A673 (cell line): ENCODE data around the gene CACNG4. TPM values are rescaled to one million over a fixed set of nuclear protein-coding genes. Genes with fewer than 3 reads are reported as not detected.

Experiments
- BruUV-seq: library from RNA; stranded (reverse); fragments of 400-500 nt; replicated peaks from 2 replicates; lab custom pipeline; 2021; lab: Mats Ljungman, UMichigan
- CTCF ChIA-PET: fragments of 300-600 bp; sonication (Branson Sonifier 250); formaldehyde crosslinking; loops from one replicate; lab custom pipeline; 2022; ENCODE audit warnings: antibody characterized with exemption; lab: Charles Lee
- POLR2A ChIA-PET: fragments of 300-600 bp; sonication (Branson Sonifier 250); formaldehyde crosslinking; loops from one replicate; lab custom pipeline; 2022; ENCODE audit warnings: antibody characterized with exemption; ENCODE audit not compliant: low non-redundant PET; lab: Charles Lee
- DNase-seq: peaks from one replicate; pipeline ENCODE4 v3.0.0-alpha.2; 2015; ENCODE audit warnings: low spot score
- H3K27ac ChIP-seq: fragments of 200-600 bp; sonication (generic); 2 replicates; pipeline ENCODE4 v1.5.1; 2016; ENCODE audit warnings: mixed run types, low read depth, mild to moderate bottlenecking, mixed read lengths, antibody characterized with exemption, low read length; ENCODE audit not compliant: poor library complexity, severe bottlenecking
- H3K27me3 ChIP-seq: fragments of 200-600 bp; sonication (generic); replicated peaks from 2 replicates; pipeline ENCODE4 v1.6.1; 2017; ENCODE audit warnings: mixed run types, low read depth, mild to moderate bottlenecking, mixed read lengths, antibody characterized with exemption, low read length; ENCODE audit not compliant: insufficient read depth, poor library complexity
- H3K36me3 ChIP-seq: fragments of 200-600 bp; sonication (generic); 2 replicates; pipeline ENCODE4 v1.6.1; 2016; ENCODE audit warnings: mixed run types, mild to moderate bottlenecking, mixed read lengths, antibody characterized with exemption, low read length; ENCODE audit not compliant: insufficient read depth, poor library complexity, severe bottlenecking
- H3K4me1 ChIP-seq: fragments of 200-600 bp; sonication (generic); 2 replicates; pipeline ENCODE4 v1.6.1; 2017; ENCODE audit warnings: mixed run types, mild to moderate bottlenecking, mixed read lengths, antibody characterized with exemption, low read length; ENCODE audit not compliant: insufficient read depth, poor library complexity, severe bottlenecking
- H3K4me3 ChIP-seq: fragments of 200-600 bp; sonication (generic); 2 replicates; pipeline ENCODE4 v1.5.1; 2016; ENCODE audit warnings: low read depth, mixed run types, mild to moderate bottlenecking, mixed read lengths, low read length; ENCODE audit not compliant: poor library complexity, severe bottlenecking
- H3K9me3 ChIP-seq: fragments of 200-600 bp; sonication (generic); 2 replicates; pipeline ENCODE4 v1.6.1; 2016; ENCODE audit warnings: mixed run types, low read depth, mild to moderate bottlenecking, mixed read lengths, antibody characterized with exemption, low read length; ENCODE audit not compliant: poor library complexity, severe bottlenecking
- CTCF ChIP-seq: fragments of 300-800, 200-600 bp; sonication (generic); conservative IDR thresholded peaks from 2 replicates; pipeline ENCODE4 v1.5.1; 2017; ENCODE audit warnings: low read depth, mild to moderate bottlenecking, antibody characterized with exemption, low read length, moderate library complexity, mixed read lengths
- EZH2 ChIP-seq: fragments of 200-600 bp; sonication (generic); IDR thresholded peaks from 2 replicates; pipeline ENCODE4 v1.6.1; 2017; ENCODE audit warnings: borderline replicate concordance, low read depth, mild to moderate bottlenecking, mixed read lengths, antibody characterized with exemption, low read length; ENCODE audit not compliant: poor library complexity, severe bottlenecking
- intact Hi-C: fragments of 100-400 bp; cut with micrococcal nuclease; formaldehyde crosslinking; loops from one replicate; pipeline ENCODE4 v1.10.0; 2022; ENCODE audit not compliant: unreplicated experiment
- total RNA-seq: library from RNA; stranded (reverse); gene quantifications from 2 replicates; pipeline ENCODE4 v1.2.3, GENCODE V29; 2021

Gene CACNG4
- total RNA-seq, 1 experiment from 2014 or later = 9.7 TPM

- H3K27ac ChIP-seq = no peak overlapping the region
- intact Hi-C loops = loop anchor here (5.0 kb wide), 1 partner anchor 40 kb away; no protein-coding TSS in a partner anchor
Observed at GRCh38 chr17:66981983-66982508, 17.5 kb downstream of the CACNG4 start.

GRCh38 chr17:66983414-66984021 lies 19.0 kb downstream of the CACNG4 start:
- H3K27me3 ChIP-seq = no peaks in the 10 kb centered on the region

More at GRCh38 chr17:66981983-66982508, 17.5 kb downstream of the CACNG4 start:
- Histone ChIP-seq H3K9me3 (no peaks in the 10 kb centered on the region), H3K36me3 (no peaks in the 10 kb centered on the region), H3K4me3 (no peak overlapping the region), H3K4me1 (no peaks in the 10 kb centered on the region), H3K27me3 (no peaks in the 10 kb centered on the region)
- TF ChIP-seq CTCF (no peak), EZH2 (no peak)
- no TSS peak for BruUV-seq
- DNase-seq = no peak
- ChIA-PET POLR2A (interaction anchor here (0.5 kb wide), 1 partner anchor 138 kb away, joined by 8 read pairs; no protein-coding TSS in a partner anchor), CTCF (no interaction called here)

GRCh38 chr17:66984730-66985129 lies 20.2 kb downstream of the CACNG4 start:
- H3K27me3 ChIP-seq = no peaks in the 10 kb centered on the region
- H3K27ac ChIP-seq = no peak overlapping the region
- ChIA-PET POLR2A (no interaction called here), CTCF (no interaction called here)
- TF ChIP-seq CTCF (no peak), EZH2 (no peak)
- H3K9me3 ChIP-seq = no peaks in the 10 kb centered on the region
- BruUV-seq = no TSS peak
- no peaks in the 10 kb centered on the region for H3K4me1 ChIP-seq
- no peak overlapping the region for H3K4me3 ChIP-seq
- no peaks in the 10 kb centered on the region for H3K36me3 ChIP-seq
- intact Hi-C loops = loop anchor here (5.0 kb wide), 1 partner anchor 38 kb away; no protein-coding TSS in a partner anchor
- DNase-seq = no peak

More at GRCh38 chr17:66983414-66984021, 19.0 kb downstream of the CACNG4 start:
- ChIA-PET CTCF (no interaction called here), POLR2A (no interaction called here)
- no peak for DNase-seq
- no peaks in the 10 kb centered on the region for H3K9me3 ChIP-seq
- no peak overlapping the region for H3K27ac ChIP-seq
- H3K4me1 ChIP-seq = no peaks in the 10 kb centered on the region
- BruUV-seq = no TSS peak
- no peaks in the 10 kb centered on the region for H3K36me3 ChIP-seq
- H3K4me3 ChIP-seq = no peak overlapping the region
- no peak for TF ChIP-seq CTCF
- no peak for TF ChIP-seq EZH2
- intact Hi-C loops = loop anchor here (5.0 kb wide), 1 partner anchor 39 kb away; no protein-coding TSS in a partner anchor
